ENCODE data around the gene FKBP8. TPM values are rescaled to one million over a fixed set of nuclear protein-coding genes. Genes with fewer than 3 reads are reported as not detected.

FKBP8 gene
- total RNA-seq, 1 donor, result 288 TPM

DNA sequence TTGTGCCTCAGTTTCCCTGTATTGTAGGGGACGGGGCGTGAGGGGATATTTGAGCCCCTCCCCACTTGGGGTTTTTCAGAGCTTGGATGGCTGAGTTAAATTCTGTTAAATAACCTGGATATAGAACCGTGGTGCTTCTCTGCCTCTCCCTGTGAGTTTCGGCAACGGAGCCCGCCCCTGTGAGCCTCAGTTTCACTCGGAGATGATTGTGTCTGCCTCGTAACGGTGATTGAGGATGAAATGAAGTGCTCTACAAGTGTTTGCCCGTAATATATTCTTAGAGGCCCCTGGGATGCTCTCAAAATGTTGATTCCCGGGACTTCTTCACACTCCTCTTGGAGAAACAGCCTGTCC lies 14.8 kb upstream of the FKBP8 start:
- Histone ChIP-seq H3K27me3 (ENCODE audit: insufficient read depth, low read length) (no peaks in the 10 kb centered on the region), H3K9me3 (ENCODE audit: low read depth, low read length) (no peaks in the 10 kb centered on the region), H3K36me3 (ENCODE audit: insufficient read depth, low read length) (peaks cover 4% of the 10 kb centered on the region), H4K20me1 (ENCODE audit: insufficient read depth, low read length) (peaks cover 4% of the 10 kb centered on the region), H3K27ac (ENCODE audit: low read depth, low read length) (peak overlapping the region; percentile 94), H3K79me2 (ENCODE audit: insufficient read depth, low read length) (peaks cover 42% of the 10 kb centered on the region), H3K4me2 (ENCODE audit: insufficient read depth, low read length) (peak overlapping the region; percentile 100), H3K4me1 (ENCODE audit: insufficient read depth, low read length) (peaks cover 24% of the 10 kb centered on the region), H2AFZ (ENCODE audit: low read length) (peak overlapping the region; percentile 18), H3K4me3 (ENCODE audit: insufficient read depth, low read length) (peak overlapping the region; percentile 98)
- DNase-seq (ENCODE audit: insufficient read length, low spot score, missing footprints), result no peak
- TF ChIP-seq, protein P1, sequence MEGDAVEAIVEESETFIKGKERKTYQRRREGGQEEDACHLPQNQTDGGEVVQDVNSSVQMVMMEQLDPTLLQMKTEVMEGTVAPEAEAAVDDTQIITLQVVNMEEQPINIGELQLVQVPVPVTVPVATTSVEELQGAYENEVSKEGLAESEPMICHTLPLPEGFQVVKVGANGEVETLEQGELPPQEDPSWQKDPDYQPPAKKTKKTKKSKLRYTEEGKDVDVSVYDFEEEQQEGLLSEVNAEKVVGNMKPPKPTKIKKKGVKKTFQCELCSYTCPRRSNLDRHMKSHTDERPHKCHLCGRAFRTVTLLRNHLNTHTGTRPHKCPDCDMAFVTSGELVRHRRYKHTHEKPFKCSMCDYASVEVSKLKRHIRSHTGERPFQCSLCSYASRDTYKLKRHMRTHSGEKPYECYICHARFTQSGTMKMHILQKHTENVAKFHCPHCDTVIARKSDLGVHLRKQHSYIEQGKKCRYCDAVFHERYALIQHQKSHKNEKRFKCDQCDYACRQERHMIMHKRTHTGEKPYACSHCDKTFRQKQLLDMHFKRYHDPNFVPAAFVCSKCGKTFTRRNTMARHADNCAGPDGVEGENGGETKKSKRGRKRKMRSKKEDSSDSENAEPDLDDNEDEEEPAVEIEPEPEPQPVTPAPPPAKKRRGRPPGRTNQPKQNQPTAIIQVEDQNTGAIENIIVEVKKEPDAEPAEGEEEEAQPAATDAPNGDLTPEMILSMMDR (IDR thresholded peaks at IDR 0.05; ENCODE audit: extremely low read depth, low read depth, low read length), result no peak

DNA sequence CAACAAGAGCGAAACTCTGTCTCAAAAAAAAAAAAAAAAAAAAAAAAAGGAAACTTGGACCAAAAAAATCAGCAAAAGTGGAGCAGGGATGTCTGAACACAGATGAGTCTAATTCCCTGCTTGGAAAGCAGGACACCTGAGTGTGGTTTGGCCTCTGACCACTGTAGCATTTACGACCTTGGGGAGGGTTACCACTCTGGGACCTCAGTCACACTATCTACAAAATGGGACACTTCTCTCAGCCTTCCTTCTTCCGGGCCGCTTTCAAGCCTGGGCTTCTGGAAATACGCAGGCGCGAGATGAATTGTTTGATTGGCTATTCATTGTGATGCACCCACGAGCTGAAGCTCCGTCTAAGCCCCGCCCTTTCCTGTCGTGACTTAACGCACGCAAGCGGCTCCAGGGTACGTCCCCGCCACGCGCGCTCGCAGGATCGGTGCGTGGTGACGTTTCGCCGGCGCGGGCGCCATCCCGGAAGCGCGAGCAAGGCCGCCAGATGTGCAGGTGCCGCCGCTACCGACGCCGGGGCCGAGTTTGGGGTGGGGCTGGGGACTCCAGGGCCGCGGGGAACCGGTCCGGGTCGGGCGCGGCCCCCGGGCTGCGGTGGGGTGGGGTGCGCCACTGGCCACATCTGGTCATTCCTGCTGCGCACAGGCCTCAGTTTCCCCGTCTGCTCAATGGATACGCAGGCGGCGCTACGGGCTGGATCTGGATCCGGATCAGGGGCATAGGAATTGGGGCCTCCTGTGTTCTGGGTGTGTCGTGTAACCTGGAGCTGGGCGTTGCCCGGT lies 14.2 kb upstream of the FKBP8 start, which contains the start of gene KXD1:
KXD1 (plus strand) TSS at position 460 of the 791 bp plus-strand sequence. CDS start 4,187 bp downstream, outside the sequence.
- no peaks in the 10 kb centered on the region for H3K9me3 ChIP-seq (ENCODE audit: low read depth, low read length)
- no peaks in the 10 kb centered on the region for H3K36me3 ChIP-seq (ENCODE audit: insufficient read depth, low read length)
- TF ChIP-seq, protein P1 (IDR thresholded peaks at IDR 0.05; ENCODE audit: extremely low read depth, low read depth, low read length), result no peak
- peaks cover 42% of the 10 kb centered on the region for H3K79me2 ChIP-seq (ENCODE audit: insufficient read depth, low read length)
- H3K4me2 ChIP-seq (ENCODE audit: insufficient read depth, low read length), result peak within 1 kb of the TSS; percentile 100
- H3K27ac ChIP-seq (ENCODE audit: low read depth, low read length), result peak within 1 kb of the TSS; percentile 94
- H3K4me1 ChIP-seq (ENCODE audit: insufficient read depth, low read length), result peaks cover 20% of the 10 kb centered on the region
- H3K27me3 ChIP-seq (ENCODE audit: insufficient read depth, low read length), result no peaks in the 10 kb centered on the region
- peak within 1 kb of the TSS; percentile 98 for H3K4me3 ChIP-seq (ENCODE audit: insufficient read depth, low read length)
- H2AFZ ChIP-seq (ENCODE audit: low read length), result peak within 1 kb of the TSS; percentile 83
- peak; percentile 99 for DNase-seq (ENCODE audit: insufficient read length, low spot score, missing footprints)
- peaks cover 4% of the 10 kb centered on the region for H4K20me1 ChIP-seq (ENCODE audit: insufficient read depth, low read length)

DNA sequence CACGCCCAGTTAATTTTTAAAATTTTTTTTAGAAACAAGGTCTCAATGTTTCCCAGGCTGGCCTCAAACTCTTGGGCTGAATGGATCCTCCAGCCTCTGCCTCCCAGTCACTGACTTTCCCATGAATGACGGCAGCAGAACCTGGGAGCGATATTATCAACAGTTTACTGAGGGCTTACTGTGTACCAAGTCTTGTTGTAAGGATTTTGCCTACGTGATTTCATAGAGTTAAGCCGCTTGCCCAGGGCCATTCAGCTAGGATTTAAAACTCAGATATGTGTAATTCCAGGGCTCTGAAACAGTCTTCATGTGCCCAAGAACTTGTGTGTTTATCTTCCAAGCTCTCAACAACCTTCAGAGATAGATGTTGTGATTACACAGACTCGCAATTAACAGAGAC lies 8.3 kb upstream of the FKBP8 start:
- no peaks in the 10 kb centered on the region for H3K36me3 ChIP-seq (ENCODE audit: insufficient read depth, low read length)
- no peaks in the 10 kb centered on the region for H3K9me3 ChIP-seq (ENCODE audit: low read depth, low read length)
- H2AFZ ChIP-seq (ENCODE audit: low read length), result peak overlapping the region; percentile 59
- no peak overlapping the region for H3K4me3 ChIP-seq (ENCODE audit: insufficient read depth, low read length)
- H3K4me2 ChIP-seq (ENCODE audit: insufficient read depth, low read length), result no peak overlapping the region
- no peak overlapping the region for H3K27ac ChIP-seq (ENCODE audit: low read depth, low read length)
- peak; percentile 30 for DNase-seq (ENCODE audit: insufficient read length, low spot score, missing footprints)
- no peaks in the 10 kb centered on the region for H3K79me2 ChIP-seq (ENCODE audit: insufficient read depth, low read length)
- H3K27me3 ChIP-seq (ENCODE audit: insufficient read depth, low read length), result no peaks in the 10 kb centered on the region
- no peaks in the 10 kb centered on the region for H4K20me1 ChIP-seq (ENCODE audit: insufficient read depth, low read length)
- H3K4me1 ChIP-seq (ENCODE audit: insufficient read depth, low read length), result no peaks in the 10 kb centered on the region
- TF ChIP-seq, protein P1 (IDR thresholded peaks at IDR 0.05; ENCODE audit: extremely low read depth, low read depth, low read length), result no peak

DNA sequence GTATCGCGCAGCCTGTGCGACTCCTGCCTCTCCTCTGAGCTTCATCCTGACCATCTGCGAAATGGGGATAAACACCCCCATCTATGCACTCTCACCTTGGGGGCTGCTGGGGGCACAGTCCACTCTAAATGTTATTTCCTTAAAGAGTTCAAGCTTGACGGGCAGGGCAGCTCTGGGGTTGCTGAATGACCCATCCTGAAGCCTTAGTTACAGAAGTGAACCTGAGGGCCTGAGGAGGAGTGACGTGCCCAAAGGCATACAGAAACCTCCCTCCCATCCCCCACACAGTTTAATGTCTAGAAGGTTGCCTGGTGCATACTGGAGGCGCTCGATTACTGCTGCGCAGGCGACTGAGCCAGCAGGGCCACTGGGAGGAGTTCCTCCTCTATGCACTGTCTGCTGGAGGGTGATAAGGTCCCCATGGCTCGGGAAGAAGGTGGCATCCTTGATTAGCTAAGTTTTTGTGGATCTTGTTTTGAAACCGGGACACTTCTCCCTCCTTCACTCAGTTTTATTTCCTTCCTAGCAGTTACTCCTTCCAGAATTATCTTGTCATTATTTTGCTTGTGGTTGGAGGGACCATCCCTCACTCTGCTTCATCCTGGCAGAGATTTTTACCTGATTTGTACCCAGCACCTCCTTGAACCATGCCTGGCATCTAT lies 572 bp upstream of the FKBP8 start:
- Histone ChIP-seq H4K20me1 (ENCODE audit: insufficient read depth, low read length) (peaks cover 4% of the 10 kb centered on the region), H3K9me3 (ENCODE audit: low read depth, low read length) (no peaks in the 10 kb centered on the region), H3K36me3 (ENCODE audit: insufficient read depth, low read length) (peaks cover 21% of the 10 kb centered on the region), H3K27ac (ENCODE audit: low read depth, low read length) (no peak overlapping the region), H3K4me3 (ENCODE audit: insufficient read depth, low read length) (peak overlapping the region; percentile 72), H2AFZ (ENCODE audit: low read length) (peak overlapping the region; percentile 96), H3K27me3 (ENCODE audit: insufficient read depth, low read length) (no peaks in the 10 kb centered on the region), H3K4me2 (ENCODE audit: insufficient read depth, low read length) (peak overlapping the region; percentile 96), H3K4me1 (ENCODE audit: insufficient read depth, low read length) (peaks cover 16% of the 10 kb centered on the region), H3K79me2 (ENCODE audit: insufficient read depth, low read length) (peaks cover 19% of the 10 kb centered on the region)
- TF ChIP-seq, protein P1 (IDR thresholded peaks at IDR 0.05; ENCODE audit: extremely low read depth, low read depth, low read length), result no peak
- DNase-seq (ENCODE audit: insufficient read length, low spot score, missing footprints), result peak; percentile 96
